G401 (cell line): ENCODE data around the gene CALHM1. TPM values are rescaled to one million over a fixed set of nuclear protein-coding genes. Genes with fewer than 3 reads are reported as not detected.
A peak's percentile ranks its signal among the peaks of the same experiment; 100 is the strongest.
"Not testable (repeated sequence)": the region's sequence is repeated elsewhere in the genome, so short reads cannot be mapped to it uniquely, and the experiment has no call there.

Experiments used
- DNase-seq: peaks from one replicate; pipeline ENCODE4 v3.0.0-alpha.2; 2015; ENCODE audit warnings: low spot score
- in situ Hi-C: cut with HindIII; loops from 2 replicates; pipeline ENCODE4 v1.10.0; 2016; ENCODE audit warnings: low sequenced_read_pairs, mixed read lengths
- total RNA-seq: library from RNA; depleted of rRNA; stranded (reverse); fragments of >200 nt; shearing (Covaris generic); gene quantifications from 2 replicates; pipeline ENCODE4 v1.2.3, GENCODE V29; 2014

The CALHM1 gene
- total RNA-seq, 1 experiment from 2014 or later = not detected

DNA sequence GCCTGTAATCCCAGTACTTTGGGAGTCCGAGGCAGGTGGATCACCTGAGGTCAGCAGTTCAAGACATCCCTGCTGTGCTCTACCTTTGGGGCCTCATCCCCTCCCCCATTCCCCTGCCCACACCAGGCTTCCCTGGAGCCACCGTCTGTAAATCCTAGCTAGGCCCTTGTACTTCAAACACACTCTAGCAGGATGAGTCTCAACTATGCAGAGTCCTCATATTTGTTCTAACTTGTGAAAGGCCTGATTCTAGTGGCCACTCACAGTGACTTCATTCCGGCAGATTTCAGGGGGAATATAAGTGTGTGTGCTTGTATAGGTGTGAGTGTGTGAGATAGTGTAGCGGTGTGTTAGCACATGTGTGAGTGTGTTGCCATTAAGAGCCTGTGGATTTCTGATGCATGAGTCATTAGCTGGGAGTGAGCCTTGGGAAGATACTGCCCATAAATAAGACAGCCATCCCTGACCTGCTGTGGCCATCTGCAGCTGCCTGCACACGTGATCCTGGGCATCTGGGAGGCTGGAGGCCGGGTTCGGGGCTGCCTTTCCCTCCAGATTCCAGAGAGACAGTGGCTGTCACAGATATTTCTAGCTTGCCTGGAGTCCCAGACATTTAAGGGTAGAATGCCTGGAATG lies 33.1 kb upstream of the CALHM1 start:
- DNase-seq = no peak
- in situ Hi-C loops = loop anchor here (5.0 kb wide), 1 partner anchor 40 kb away; the partner anchor contains the start of gene CALHM2

DNA sequence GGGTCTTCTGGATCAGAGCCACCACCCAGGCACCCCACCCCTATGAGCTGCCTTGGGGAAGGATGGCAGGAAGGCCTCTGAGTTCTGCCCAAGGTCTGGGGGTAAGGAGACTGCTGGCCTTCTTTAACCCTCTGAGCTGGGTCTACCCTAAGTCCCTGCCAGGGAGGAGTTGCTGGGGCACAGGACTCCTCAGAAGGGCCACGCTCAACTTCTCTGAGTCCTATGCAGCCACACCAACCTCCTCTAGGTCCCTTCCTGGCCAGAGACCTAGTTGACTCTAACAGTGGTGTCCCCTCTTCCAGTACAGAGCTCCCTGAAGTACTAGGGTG lies 32.2 kb upstream of the CALHM1 start:
- no peak for DNase-seq
- in situ Hi-C loops = loop anchor here (5.0 kb wide), 1 partner anchor 39 kb away; the partner anchor contains the start of gene CALHM2

DNA sequence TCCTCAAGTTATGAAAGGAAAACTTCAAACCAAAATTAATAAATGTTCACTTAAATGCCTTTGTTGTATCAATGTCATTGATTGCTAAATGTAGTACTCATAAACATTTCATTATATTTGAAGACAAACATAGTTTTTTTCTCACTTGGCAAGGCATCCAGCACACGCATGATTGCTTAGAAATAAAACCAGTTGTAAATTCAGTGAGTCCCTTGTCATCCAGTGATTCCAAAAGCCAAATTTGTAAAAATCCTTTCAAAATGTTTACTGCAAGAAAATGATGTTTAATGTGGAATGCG lies 28.7 kb upstream of the CALHM1 start:
- in situ Hi-C loops = no loop called here
- DNase-seq = no peak

DNA sequence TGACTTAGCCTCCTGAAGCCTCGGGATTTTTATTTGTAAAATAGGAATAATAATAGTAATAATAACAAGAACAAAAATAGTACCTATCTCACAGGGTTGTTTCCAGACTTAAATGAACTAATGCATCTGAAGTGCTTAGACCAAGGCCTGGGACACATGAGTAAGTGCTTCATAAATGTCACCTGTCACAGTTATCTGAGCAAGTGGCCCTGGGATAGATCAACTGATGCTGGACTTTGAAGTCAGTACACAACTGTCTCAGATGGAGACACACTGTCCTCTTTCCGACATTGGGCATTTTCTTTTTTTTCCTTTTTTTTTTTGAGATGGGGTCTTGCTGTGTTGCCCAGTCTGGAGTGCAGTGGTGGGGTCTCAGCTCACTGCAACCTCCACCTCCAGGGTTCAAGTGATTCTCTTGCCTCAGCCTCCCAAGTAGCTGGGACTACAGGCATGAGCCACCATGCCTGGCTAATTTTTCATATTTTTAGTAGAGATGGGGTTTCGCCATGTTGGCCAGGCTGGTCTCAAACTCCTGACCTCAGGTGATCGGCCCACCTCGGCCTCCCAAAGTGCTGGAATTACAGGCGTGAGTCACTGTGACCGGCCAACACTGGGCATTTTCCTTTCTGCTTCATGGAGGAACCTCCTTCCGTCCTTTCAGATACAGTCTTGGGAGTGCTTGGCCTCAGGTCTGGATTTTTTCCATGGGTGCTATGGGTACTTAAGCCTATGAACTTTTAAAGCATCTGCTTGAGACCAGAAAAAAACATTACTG lies 28.1 kb upstream of the CALHM1 start:
- DNase-seq, in situ Hi-C loops: not testable (repeated sequence)

DNA sequence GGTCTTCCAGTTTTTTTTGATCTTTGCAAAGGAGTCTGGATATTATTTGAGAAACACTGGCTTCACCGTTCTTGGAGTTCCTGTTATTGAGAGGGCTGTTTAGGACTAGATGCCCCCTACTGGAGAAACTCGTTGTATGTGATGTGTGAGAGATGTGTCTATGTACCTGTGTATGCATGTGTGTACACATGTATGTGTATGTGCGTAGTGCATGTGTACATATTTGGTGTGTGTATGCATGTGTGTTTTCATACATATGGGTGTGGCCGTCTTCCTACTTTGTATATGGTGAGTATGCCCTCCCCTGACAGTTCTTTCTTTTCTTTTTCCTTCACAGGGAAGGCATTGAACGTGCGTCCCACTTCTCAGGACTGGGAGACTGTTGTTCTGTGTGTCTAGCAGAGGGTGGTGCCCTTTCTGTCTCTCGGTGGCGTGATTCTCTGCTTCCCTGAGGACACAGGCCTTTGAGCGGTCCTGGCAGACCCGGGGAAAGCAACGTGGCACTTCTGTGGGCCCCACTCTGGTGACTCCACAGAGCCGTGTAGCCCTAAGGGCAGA lies 23.4 kb upstream of the CALHM1 start:
- DNase-seq = peak; percentile 72
- in situ Hi-C loops = no loop called here

DNA sequence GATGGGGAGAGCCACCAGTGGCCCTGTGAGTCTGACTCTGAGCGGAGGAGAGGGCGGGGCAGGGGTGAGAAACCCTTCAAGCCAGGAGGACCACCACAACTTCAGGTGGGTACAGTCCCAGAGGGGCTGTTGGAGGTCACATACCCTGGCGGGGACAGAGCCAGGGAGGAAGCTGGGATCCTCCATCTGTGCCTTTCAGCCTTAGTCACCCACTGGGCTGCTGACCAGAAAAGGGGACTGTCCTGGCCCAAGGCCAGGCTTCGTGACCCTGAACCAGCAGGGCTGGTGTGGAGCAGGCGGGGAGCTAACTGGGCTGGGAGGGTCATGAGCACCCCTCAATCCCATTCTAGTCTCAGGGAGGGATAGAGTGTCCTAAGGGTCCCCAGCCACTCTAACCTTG lies 21.8 kb upstream of the CALHM1 start:
- in situ Hi-C loops = no loop called here
- DNase-seq = no peak

DNA sequence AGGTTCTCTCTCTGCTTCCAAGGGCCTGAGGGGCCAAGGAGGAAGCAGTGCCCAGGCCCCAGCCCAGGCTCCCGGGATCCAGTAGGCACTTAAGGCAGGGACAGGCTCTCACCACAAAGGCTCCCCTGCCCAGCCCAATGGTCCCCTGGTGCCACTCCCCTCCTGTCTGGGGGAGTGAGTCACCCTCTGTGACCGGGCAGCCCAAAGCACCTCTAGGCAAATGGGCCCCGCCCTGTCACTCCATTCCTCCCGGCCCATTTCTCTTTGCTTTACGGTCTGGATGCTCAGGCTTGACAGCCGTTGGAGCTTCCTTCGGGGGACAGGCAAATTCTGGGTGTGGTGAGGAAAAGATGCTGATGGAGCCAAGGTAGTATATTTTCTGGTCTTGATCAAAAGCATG lies 20.4 kb upstream of the CALHM1 start, which contains the start of gene CALHM3:
TSS of gene CALHM3 (minus strand) at position 106 of the 400 bp plus-strand sequence. CDS start 208 bp downstream, outside the sequence.
- no peak for DNase-seq
- in situ Hi-C loops = no loop called here

DNA sequence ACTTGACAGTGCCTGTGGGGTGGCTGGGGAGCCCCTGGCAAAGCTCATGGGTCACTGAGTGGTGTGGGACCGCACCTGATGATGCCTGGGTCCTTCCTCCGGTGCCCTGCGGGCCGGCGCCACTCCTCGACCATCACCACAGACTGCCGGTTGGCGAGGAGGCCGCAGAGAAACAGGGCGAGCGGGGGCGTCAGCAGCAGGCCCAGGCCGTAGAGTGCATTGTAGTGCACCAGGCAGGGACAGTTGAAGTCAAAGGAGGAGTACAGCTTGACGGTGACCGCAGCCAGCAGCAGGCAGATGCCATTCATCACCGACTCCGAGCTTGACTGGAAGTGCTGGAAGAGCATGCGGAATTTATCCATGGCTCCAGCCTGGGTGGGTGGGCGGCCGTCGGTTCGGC lies 20.0 kb upstream of the CALHM1 start:
- in situ Hi-C loops = no loop called here
- DNase-seq = no peak

DNA sequence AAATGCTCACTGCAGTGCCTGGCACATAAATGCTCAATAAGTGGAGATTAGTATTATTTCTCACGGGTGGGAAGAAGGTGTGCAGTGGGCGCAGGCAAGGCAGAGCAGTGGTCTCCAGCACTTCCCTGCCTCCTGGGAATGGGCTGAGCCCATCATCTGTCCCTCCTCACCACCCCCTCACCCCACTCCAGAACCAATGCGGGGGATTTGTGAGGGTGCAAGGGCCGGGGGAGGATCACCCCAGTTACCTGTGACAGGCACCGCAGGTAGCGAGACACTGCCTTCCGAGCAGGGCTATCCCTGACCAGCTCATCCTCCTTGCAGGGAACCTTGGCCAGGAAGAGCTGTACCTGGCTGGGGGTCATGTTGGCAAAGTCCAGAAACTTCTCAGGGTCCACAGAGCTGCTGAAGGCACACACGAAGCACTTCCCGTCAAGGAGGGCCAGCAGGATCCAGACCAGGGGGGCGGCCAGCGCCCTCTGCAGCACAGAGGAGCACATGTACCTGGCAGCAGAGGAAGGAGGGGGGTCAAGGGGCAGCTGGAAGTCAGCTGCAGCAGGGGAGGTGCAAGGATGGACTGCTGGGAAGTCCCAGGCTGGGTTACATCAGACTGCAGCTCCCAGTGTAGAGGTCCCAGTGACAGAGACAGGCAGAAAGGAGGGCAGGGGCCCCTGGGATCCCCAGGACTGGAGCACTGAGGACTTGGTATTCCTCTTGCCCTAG lies 17.5 kb upstream of the CALHM1 start:
- DNase-seq = no peak
- in situ Hi-C loops = no loop called here

DNA sequence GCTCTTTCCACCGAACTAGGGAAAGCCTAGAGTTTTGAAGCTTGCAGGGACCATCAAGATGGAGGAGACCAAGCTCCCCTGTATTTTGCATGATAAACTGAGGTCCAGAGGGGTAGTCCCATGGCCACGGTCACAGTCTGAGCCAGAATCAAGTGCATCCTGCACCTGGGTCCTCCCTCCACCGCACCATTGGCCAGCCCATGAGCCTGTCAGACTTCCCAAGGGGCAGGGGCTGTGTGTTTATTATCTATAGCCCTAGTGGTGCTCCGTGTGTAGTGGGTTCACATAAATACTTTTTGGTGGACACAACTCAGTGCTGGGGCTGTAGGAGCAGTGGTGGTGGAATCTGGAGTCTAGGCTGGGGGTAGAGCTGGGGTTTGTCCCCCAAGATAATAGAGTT lies 16.7 kb upstream of the CALHM1 start:
- in situ Hi-C loops = no loop called here

DNA sequence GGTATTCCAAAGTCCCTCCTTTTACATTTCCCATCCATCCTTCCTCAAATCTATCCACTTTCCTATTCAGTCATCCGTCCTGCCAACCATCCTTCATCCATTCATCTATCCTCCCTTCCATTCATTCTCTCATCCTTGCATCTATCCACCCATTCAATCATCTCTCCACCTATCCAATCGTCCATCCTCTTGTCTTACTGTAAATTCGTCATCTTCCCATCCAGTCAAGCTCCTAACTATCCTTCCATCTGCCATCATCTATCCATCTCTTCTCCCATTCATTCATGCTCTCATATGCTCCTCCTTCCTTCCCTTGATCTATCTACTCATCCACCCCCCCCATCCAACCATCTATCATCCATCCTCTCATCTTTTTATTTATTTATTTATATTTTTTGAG lies 15.4 kb upstream of the CALHM1 start:
- no peak for DNase-seq
- in situ Hi-C loops = no loop called here

More for the DNA sequence above, 16.7 kb upstream of the CALHM1 start:
- no peak for DNase-seq

DNA sequence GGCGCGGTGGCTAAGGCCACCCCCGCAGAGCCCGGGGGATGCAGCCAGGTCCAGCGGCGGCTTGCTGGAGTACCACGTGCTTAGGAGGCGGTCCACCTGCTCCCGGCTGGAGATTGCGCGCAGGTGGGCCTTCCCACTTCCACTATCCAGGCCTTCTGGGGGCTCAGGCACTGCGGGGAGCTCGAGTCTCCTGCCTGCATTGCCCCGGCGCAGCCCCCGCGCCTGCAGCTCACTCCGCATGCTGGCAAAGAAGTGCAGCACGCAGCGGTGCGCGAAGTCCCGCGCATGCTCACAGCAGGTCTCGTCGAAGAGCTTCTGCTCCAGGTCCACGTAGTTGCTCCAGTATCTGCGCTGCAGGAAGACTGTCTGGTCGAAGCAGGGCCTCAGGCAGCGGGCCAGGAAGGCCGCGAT lies 14.6 kb upstream of the CALHM1 start:
- peak; percentile 34 for DNase-seq
- in situ Hi-C loops = no loop called here

DNA sequence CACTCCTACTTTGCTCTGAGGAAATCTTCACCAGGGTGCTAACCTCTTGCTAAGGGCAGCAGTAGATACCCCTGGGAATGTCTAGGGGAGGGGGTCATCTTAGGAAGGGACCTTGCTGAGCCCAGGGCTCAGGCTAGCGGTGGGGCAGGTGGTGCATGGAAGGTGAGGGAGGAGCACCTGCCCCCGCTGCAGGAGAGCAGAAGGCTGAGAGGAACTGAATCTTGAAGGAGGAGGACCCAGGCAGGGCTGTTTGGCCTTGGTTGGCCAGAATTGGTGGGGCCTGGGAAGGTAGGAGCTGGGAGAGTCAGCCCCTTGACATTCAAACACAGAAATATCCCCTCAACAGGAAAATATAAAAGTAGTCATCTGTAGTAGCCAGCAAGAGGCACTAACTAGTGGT lies 13.3 kb upstream of the CALHM1 start:
- no peak for DNase-seq

DNA sequence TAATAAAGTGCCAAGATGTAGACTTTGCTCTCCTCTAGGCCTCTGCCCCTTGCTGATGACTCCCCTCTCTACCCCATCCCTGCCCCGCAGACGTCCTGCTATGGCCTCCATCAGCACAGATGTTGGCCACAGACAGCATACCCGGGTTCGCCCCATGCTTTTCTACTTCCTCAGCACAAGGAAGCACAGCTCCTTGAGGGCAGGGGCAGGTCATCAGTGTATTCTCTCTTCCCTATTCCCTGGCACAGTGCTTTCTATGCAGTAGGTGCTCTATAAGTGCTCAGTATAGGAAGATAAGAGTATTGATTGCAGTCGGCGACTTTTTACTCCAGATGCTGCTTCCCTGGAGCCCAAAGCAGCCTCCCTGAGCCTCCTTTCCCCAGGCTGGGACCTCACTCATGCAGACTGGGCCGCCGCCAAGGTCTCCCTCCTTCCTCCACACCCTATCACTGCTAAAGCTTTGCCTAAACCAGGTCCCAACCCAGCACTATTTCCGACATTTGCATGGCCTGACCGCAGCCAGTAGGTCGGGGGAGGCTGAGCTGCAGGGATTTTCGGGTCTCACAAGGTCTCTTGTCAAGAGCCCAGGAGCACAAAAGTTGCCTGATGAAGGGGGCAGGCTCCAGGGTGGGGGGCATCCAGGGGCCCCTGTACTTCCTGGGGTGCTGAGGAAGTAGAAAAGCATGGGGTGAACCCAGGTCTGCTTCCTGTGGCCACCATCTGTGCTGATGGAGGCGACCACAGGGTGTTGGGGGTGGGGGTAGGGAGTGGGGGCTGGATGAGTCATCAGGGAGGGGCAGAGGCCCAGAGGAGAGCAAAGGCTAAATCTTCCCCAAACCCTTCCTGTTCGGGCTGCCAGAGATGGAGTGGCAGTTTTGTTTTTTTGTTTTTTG lies 12.3 kb upstream of the CALHM1 start:
- no peak for DNase-seq
- in situ Hi-C loops = no loop called here

More for the DNA sequence above, 13.3 kb upstream of the CALHM1 start:
- in situ Hi-C loops = no loop called here

DNA sequence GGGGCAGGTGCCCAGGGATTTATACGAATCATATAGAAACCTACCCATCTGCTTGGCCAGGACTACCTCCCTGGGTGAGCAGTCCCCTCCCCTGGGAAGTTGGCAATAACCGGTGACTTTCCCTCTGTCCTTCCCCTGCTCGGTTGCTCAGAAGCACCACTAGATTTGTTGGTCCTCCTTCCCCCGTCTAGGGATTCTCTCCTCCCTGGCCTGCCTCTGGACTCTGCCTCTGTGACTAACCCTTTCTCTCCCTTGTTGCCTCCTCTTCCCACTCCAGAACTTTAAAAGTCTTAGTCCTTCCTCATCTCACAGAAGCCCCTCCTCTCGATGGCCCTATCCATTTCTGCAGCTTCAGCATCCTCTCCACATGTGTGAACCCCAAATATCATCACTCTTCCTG lies 10.5 kb upstream of the CALHM1 start:
- in situ Hi-C loops = no loop called here
- DNase-seq = no peak

DNA sequence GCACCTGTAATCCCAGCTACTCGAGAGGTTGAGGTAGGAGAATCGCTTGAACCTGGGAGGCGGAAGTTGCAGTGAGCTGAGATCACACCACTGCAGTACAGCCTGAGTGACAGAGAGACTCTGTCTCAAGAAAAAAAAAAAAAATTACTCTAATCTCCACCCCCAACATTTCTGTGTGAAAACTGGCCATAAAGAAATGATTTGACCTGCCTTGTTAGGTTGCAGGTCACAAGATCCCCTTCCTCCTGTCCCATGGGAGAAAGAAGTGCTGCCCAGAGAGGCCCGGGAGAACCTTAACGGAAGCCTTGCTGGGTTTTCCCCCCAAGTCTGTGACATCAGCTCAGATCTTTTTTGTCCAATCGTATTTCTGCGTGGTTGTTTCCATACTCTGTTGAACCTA lies 8.7 kb upstream of the CALHM1 start:
- in situ Hi-C loops = no loop called here
- DNase-seq = no peak

DNA sequence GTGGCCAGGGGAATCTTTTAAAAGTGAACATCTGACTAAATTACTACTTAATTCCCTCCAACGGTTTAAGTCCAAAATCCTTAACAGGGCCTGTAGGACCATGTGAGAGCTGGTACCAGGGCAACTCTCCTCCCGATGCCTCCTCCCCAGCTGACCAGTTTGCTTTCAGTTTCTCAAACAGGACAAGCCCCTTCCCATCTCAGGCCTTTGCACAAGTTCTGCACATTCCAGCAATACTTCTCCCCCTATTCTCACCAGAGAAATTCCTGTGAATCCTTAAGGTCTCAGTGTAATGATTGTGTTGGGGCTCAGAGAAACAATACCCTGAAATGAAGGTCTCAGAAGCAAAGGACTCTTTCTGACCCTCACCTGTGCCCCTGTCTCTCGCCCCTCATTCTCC lies 8.0 kb upstream of the CALHM1 start:
- DNase-seq = no peak
- in situ Hi-C loops = no loop called here

DNA sequence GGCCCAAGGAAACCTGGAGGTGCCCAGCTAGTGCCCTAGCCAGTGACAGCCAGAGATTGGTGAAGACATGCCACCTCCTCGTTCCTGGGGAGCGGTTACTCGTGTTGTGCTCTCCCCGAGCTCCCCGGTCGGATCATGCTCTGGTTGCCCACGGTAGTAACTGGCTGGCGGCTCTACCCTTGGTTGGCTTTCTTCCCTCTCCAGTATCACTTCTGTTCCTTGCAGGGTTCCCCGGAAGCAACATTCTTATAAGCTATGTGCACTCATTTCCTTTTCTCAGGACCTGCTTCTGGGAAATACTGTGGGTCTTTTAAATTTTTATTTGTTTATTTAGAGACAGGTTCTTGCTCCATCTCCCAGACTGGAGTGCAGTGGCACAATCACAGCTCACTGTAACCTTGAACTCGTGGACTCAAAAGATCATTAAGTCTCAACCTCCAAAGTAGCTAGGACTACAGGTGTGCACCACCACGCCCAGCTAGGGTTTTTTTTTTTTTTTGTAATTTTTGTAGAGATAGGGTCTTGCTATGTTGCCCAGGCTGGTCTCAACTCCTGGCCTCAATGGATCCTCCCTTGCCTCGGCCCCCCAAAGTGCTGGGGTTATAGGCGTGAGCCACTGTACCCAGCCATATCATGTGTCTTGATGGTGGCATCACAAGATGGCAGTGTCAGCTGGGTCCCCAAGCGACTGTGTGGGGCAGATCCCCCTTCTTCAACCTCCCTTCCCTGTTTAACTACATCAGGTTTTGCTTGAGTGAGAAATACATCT lies 6.9 kb upstream of the CALHM1 start:
- in situ Hi-C loops = no loop called here
- no peak for DNase-seq
